GM21447 (cell line): Measurements from ENCODE around the gene TGM5.
"Not testable (repeated sequence)": the region's sequence is repeated elsewhere in the genome, so short reads cannot be mapped to it uniquely, and the experiment has no call there.

Experiments
- ATAC-seq: cut with Tn5 transposase; IDR thresholded peaks from one replicate; pipeline ENCODE4 v1.9.1; 2021; ENCODE audit not compliant: unreplicated experiment

TGM5 gene

GRCh38 chr15:43246261-43246774 is 20.4 kb downstream of the TGM5 start:
- ATAC-seq: no peak

GRCh38 chr15:43244092-43244491 is 22.6 kb downstream of the TGM5 start:
- ATAC-seq: no peak

- no peak for ATAC-seq
Observed at GRCh38 chr15:43243020-43243645, 23.6 kb downstream of the TGM5 start.

- ATAC-seq: no peak
Observed at GRCh38 chr15:43242616-43243015, 24.1 kb downstream of the TGM5 start.

- ATAC-seq: no peak
Observed at GRCh38 chr15:43241100-43241499, 25.6 kb downstream of the TGM5 start.

- ATAC-seq: peak; percentile 67
Observed at GRCh38 chr15:43239732-43240491, 26.8 kb downstream of the TGM5 start.

GRCh38 chr15:43238671-43239131 is 28.0 kb downstream of the TGM5 start:
- no peak for ATAC-seq

- no peak for ATAC-seq
Observed at GRCh38 chr15:43237842-43238470, 28.8 kb downstream of the TGM5 start.

GRCh38 chr15:43235536-43235935 is 31.2 kb downstream of the TGM5 start:
- no peak for ATAC-seq

GRCh38 chr15:43232289-43232874 is 34.3 kb downstream of the TGM5 start:
- ATAC-seq: no peak

GRCh38 chr15:43230640-43231115 is 36.0 kb downstream of the TGM5 start:
- ATAC-seq: no peak

GRCh38 chr15:43229977-43230376 is 36.8 kb downstream of the TGM5 start:
- no peak for ATAC-seq

GRCh38 chr15:43226436-43227305 is 40.1 kb downstream of the TGM5 start:
- ATAC-seq: no peak

GRCh38 chr15:43225950-43226255 is 40.8 kb downstream of the TGM5 start:
- ATAC-seq: not testable (repeated sequence)

- no peak for ATAC-seq
Observed at GRCh38 chr15:43225201-43225949, 41.4 kb downstream of the TGM5 start.

- no peak for ATAC-seq
Observed at GRCh38 chr15:43221422-43221821, 45.3 kb downstream of the TGM5 start.

- no peak for ATAC-seq
Observed at GRCh38 chr15:43220991-43221403, 45.7 kb downstream of the TGM5 start, which contains the start of gene EPB42. EPB42 (minus strand) TSS chr15:43221018; CDS start chr15:43220825, 193 bp downstream.

- no peak for ATAC-seq
Observed at GRCh38 chr15:43219929-43220928, 46.5 kb downstream of the TGM5 start.
